Adrenal gland (tissue), 5 donors: ENCODE data around the gene CC2D2A.

Experiments
- CTCF ChIP-seq, 6 experiments: fragments of 450-650 bp in 4 of 6; fragments of 200-600 bp in 2 of 6; sonication (generic) in 1 of 6; IDR thresholded peaks; 1 replicate in 5 of 6; 2 replicates in 1 of 6; pipeline versions ENCODE4 v1.5.1 to v1.8.0; 2016 to 2021; ENCODE audit warnings: antibody characterized with exemption in 6 of 6, mild to moderate bottlenecking in 2 of 6, moderate library complexity in 1 of 6
- POLR2A ChIP-seq, 2 donors: fragments of 450-650 bp; IDR thresholded peaks; one replicate each; pipeline ENCODE4 v1.6.1; 2017; ENCODE audit warnings: antibody characterized with exemption in 2 of 2, mild to moderate bottlenecking in 2 of 2, moderate library complexity in 1 of 2
- donor health status: DM: no; HTN: no; CAD: no.

- no peak for TF ChIP-seq CTCF (IDR thresholded peaks at IDR 0.05)
- no peak for TF ChIP-seq POLR2A (IDR thresholded peaks at IDR 0.05)
These were observed 92.4 kb downstream of the CC2D2A start for GRCh38 chr4:15562114-15562513.
